ENCODE data around the gene MRPL20.

DNA sequence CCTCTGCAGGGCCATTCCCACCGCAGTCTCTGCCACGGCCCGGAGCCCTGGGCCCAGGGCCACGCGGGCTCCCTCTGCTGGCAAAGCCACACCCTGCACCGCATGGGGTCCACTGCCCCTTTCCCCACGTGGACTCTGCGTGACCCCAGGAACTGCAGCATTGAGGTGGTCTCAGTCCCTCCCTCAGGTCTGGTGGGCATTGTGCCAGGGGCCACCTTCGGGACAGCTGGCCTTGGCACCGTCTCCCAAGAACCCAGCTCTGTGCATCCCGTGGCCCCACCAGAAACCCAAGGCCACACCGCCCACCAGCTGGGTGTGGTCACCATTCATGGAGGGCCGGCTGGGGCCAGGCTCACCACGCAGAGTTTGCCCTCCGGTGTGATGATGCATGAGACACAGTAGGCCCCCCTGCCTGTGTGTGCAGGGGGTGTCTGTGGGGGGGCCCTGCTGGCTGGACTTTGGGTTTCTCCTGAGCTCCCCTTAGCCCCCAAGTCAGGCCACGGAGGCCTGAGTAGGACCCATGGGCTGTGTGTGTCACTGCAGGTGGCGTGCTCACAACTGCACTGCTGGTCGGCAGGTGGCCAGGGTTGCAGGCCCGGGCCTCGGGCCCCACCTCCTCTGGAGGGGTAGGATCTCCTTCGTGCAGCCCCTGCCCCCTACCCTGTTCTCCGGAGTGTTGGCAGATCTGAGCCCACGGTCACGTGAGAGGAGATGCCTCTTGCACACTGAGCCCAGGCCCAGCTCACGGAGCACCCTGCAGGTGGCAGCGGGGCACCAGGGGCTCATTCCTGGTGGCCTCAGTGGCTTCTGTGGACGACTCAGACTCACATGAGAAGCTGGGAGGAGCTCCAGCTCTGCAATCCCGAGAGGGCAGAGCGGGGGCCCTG is 34.2 kb upstream of the MRPL20 start:
- TF ChIP-seq, protein P1, sequence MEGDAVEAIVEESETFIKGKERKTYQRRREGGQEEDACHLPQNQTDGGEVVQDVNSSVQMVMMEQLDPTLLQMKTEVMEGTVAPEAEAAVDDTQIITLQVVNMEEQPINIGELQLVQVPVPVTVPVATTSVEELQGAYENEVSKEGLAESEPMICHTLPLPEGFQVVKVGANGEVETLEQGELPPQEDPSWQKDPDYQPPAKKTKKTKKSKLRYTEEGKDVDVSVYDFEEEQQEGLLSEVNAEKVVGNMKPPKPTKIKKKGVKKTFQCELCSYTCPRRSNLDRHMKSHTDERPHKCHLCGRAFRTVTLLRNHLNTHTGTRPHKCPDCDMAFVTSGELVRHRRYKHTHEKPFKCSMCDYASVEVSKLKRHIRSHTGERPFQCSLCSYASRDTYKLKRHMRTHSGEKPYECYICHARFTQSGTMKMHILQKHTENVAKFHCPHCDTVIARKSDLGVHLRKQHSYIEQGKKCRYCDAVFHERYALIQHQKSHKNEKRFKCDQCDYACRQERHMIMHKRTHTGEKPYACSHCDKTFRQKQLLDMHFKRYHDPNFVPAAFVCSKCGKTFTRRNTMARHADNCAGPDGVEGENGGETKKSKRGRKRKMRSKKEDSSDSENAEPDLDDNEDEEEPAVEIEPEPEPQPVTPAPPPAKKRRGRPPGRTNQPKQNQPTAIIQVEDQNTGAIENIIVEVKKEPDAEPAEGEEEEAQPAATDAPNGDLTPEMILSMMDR (IDR thresholded peaks at IDR 0.05) = peak; percentile 71 to 92 (median 82)
- no peak for TF ChIP-seq POLR2A (IDR thresholded peaks at IDR 0.05)
